Activated T-cell treated with anti-CD3 and anti-CD28 coated beads for 48 hours (primary cell): Measurements from ENCODE around the gene SMOC2.
"Not testable (repeated sequence)": the region's sequence is repeated elsewhere in the genome, so short reads cannot be mapped to it uniquely, and the experiment has no call there.

Source experiments
- DNase-seq: peaks from one replicate; pipeline ENCODE4 v3.0.0-alpha.2; 2020; ENCODE audit warnings: low read depth

SMOC2 gene

GRCh38 chr6:168518867-168519266 lies 77.9 kb downstream of the SMOC2 start:
- no peak for DNase-seq

- DNase-seq: no peak
Observed at GRCh38 chr6:168520233-168520632, 79.2 kb downstream of the SMOC2 start.

GRCh38 chr6:168524571-168525001 lies 83.6 kb downstream of the SMOC2 start:
- DNase-seq: no peak

GRCh38 chr6:168525114-168525513 lies 84.1 kb downstream of the SMOC2 start:
- DNase-seq: no peak

GRCh38 chr6:168525926-168526630 lies 85.1 kb downstream of the SMOC2 start:
- no peak for DNase-seq

- DNase-seq: no peak
Observed at GRCh38 chr6:168526841-168527281, 85.9 kb downstream of the SMOC2 start.

GRCh38 chr6:168527451-168528210 lies 86.6 kb downstream of the SMOC2 start:
- no peak for DNase-seq

GRCh38 chr6:168528474-168529095 lies 87.6 kb downstream of the SMOC2 start:
- no peak for DNase-seq

- no peak for DNase-seq
Observed at GRCh38 chr6:168529214-168529613, 88.2 kb downstream of the SMOC2 start.

GRCh38 chr6:168530653-168531071 lies 89.7 kb downstream of the SMOC2 start:
- DNase-seq: no peak

- DNase-seq: no peak
Observed at GRCh38 chr6:168532070-168532469, 91.1 kb downstream of the SMOC2 start.

- DNase-seq: no peak
Observed at GRCh38 chr6:168533414-168533813, 92.4 kb downstream of the SMOC2 start.

GRCh38 chr6:168534265-168534664 lies 93.3 kb downstream of the SMOC2 start:
- no peak for DNase-seq

- no peak for DNase-seq
Observed at GRCh38 chr6:168535711-168536110, 94.7 kb downstream of the SMOC2 start.

GRCh38 chr6:168536196-168536595 lies 95.2 kb downstream of the SMOC2 start:
- no peak for DNase-seq

GRCh38 chr6:168536665-168537539 lies 95.9 kb downstream of the SMOC2 start:
- DNase-seq: no peak

- DNase-seq: no peak
Observed at GRCh38 chr6:168537540-168537884, 96.5 kb downstream of the SMOC2 start.

GRCh38 chr6:168538188-168538891 lies 97.4 kb downstream of the SMOC2 start:
- not testable (repeated sequence) for DNase-seq

GRCh38 chr6:168538892-168539811 lies 98.2 kb downstream of the SMOC2 start:
- DNase-seq: no peak

- DNase-seq: no peak
Observed at GRCh38 chr6:168540713-168541291, 99.8 kb downstream of the SMOC2 start.
